HG02943 (cell line): ENCODE measurements around the gene VAV2.

Experiments used
- ATAC-seq: cut with Tn5 transposase; IDR thresholded peaks from one replicate; pipeline ENCODE4 v1.9.1; 2021; ENCODE audit warnings: mild to moderate bottlenecking, low read depth, moderate library complexity; ENCODE audit not compliant: unreplicated experiment

VAV2 gene

GRCh38 chr9:133825555-133826218 is 166.4 kb downstream of the VAV2 start:
- no peak for ATAC-seq

- ATAC-seq: no peak
Measured at GRCh38 chr9:133824802-133825186, 167.3 kb downstream of the VAV2 start.

GRCh38 chr9:133824106-133824801 is 167.9 kb downstream of the VAV2 start:
- no peak for ATAC-seq

DNA sequence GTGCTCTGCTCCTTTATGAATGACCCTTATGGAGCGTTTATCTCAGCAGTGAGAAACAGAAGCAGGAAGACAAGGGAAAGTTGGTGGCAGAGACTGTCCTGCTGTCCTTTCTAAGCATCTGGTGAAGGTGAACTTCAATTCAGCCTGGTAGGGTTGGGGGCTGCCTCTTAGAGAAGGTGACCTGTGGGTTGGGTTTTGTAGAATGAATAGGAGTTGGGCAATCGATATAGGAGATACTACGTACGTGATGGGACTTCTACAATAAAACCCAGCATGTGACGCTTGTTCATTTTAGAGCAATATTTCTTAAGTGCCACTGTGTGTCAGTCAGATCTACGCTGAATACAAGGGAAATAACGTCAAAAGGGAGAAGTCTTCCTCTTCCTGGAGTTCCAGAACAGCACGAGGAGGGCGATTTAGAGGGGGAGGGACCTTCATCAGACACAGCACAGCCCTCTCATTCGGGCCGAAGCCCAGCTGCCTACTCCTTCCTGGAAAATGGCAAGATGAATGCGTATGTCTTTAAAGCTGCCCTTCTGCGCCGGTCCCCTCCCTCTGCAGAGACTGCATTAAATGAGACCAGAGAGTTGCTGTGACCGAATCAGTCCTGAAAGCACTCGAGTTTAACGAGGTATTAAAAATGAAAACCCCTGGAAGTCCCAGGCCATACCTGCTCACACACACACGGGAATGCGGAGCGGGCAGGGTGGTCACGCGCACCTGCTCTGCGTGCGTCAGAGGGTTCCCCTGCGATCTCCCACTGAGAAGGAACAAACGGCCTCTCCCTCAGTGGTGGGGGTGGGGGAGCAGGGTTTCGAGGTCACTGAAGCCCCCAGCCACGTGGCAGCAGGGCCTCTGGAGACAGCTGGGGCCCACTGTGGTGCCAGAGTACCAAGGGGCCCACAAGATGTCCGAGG is 168.7 kb downstream of the VAV2 start:
- ATAC-seq: no peak

- ATAC-seq: no peak
Measured at GRCh38 chr9:133822430-133823065, 169.6 kb downstream of the VAV2 start.

- no peak for ATAC-seq
Measured at GRCh38 chr9:133821601-133822429, 170.3 kb downstream of the VAV2 start.

DNA sequence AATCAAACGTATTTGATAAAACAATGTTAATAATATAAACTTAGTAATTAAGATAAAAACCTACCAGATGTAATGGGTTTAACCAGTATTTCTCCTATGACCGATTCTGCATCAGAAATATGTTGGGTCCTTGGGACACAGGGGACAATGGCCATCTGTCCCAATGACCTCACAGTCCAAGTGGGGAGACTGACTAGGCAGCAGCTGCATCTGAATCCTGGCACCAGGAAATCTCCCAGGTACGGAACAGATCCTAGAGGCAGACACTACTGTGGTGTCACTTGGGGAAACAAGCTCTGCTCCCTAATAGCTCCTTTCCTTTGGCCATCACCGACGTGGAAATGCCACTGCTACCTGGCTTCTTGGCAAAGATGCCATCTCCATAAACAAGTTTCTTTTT is 172.2 kb downstream of the VAV2 start:
- ATAC-seq: no peak

- no peak for ATAC-seq
Measured at GRCh38 chr9:133818444-133818843, 173.7 kb downstream of the VAV2 start.

DNA sequence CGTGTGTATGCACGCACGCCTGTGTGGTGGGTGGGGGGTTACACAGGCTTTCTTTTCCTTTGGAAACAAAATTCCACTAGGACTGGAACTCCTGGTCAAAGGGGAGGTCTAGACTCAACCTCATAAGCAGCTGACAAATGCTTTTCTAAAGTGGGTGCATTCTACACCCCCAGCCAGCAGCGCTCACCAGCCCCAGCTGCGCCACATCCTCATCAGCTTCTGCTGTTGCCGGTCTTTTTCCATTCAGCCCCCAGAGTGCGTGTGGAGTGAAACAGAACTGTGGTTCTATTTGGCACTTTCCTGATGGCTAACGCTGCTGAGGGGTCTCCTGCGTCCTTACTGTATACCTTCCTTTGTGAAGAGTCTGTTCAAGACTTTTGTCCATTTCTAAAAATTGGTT is 176.3 kb downstream of the VAV2 start:
- no peak for ATAC-seq

- ATAC-seq: no peak
Measured at GRCh38 chr9:133814586-133815208, 177.4 kb downstream of the VAV2 start.

GRCh38 chr9:133813749-133814585 is 178.2 kb downstream of the VAV2 start:
- no peak for ATAC-seq

DNA sequence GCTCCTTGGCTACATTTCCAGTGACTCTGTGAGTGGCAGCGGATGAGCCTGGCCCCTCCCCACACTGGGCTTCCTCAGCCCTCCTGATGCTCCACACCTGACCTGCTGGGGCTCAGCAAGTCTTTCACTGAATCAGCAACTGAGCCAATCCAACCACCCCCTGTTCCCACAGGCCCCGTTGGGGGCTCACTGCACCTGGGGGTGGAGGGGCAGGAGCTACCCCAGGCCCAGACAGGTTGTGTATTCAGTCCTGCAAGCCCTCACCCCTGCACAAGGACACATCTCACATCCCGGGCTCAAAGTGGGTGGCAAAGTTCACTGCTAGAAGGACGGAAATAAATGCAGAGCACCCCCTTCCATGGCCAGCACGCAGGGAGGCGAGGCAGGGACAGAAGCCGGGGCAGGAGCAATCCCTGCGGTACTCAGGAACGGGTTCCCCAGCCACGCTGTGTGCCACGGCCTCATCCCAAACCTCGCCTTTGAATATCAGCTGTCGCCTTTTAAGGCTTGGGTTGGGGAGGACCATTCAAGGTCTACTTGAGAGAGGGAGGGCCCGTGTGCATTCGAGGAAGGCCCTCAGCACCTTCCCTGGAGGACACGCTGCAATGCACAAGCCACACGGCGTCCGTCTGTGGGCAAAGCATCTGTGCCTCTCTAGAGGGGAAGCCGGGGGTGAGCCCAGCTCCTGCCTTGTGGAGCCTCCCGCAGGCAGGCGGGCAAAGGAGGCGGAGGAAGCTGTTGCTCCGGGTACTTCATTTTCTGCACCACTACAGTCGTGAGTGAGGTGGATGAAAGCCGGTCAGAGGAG is 179.0 kb downstream of the VAV2 start:
- no peak for ATAC-seq

- no peak for ATAC-seq
Measured at GRCh38 chr9:133812077-133812868, 179.9 kb downstream of the VAV2 start.

DNA sequence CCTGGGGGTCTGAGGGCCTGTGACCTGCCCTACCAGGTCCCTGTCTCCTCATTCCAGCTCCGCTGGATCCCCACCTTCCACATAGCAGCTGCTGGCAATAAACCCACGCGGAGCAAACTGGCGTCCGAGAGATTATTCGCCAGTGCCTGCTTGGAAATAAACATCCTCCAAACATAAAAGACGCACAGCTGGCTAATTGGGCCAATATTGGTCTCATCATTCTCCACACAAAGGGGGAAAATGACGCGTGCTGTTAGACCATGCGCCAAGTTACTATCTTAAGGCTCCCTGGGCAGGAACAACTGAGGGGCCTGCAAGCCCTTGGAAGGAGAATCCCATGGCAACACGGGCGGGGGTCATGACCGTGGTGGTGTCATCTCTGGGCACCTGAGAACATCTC is 180.7 kb downstream of the VAV2 start:
- ATAC-seq: no peak

DNA sequence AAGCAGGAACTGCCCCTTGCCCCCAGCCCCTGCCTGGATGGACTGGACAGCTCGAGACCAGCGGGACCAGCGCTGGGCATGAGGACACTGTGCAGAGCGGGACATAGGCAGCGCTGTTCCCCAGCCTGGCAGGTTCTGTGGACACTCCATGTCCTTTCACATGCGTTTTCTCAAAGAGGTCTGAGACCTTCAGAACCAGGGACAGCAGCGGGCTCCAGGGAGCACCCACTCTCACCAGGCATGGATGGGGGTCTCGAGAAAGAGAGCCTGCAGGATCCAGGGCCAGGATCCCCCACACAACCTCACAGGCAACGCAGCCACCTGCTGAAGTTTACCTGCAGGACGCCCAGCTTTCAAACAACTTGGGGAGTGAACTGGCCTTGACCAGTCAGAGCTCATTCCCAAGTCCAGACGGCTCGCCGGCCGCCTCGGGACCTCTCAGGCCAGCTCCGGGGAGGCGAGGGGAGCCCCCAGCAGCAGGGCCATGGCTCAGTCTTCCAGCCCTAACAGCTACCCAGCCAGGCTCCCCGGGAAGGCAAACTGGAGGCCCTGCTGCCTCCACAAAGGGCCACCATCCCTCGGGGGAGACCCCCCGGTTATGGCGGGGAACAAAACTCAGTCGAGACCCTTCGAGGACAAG is 181.4 kb downstream of the VAV2 start:
- ATAC-seq: no peak

GRCh38 chr9:133809335-133809734 is 182.8 kb downstream of the VAV2 start:
- ATAC-seq: no peak

DNA sequence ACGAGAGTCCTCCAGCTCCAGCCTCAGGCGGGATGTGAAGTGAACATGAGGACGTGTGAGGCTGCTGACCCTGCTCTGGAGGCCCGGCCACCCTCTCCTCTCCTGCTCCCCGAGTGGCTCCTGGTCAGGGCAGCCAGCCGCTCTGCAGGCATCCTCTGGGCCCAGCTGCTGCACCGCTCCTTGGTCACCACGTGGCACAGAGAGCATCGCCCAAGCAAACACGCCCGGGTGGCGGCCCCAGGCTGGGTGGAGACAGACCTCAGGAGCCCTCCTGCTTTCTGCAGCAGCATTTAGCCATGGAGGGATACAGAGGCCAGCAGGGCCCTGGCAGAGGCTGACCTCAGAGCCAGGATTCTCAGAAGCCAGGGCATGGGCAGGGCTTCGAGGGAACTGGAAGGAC is 184.3 kb downstream of the VAV2 start:
- no peak for ATAC-seq
